SU-DHL-6 (cell line): Measurements from ENCODE around the gene DCAF17.

Experiments
- H2AFZ ChIP-seq: fragments of 200-600 bp; sonication (generic); 2 replicates; pipeline ENCODE4 v1.6.1; 2014; ENCODE audit warnings: low read depth, mild to moderate bottlenecking, moderate library complexity, mixed read lengths, antibody characterized with exemption, low read length; ENCODE audit not compliant: severe bottlenecking
- H3F3A ChIP-seq: fragments of 200-600 bp; shearing (Covaris generic); 2 replicates; pipeline ENCODE4 v1.6.0; 2016; ENCODE audit warnings: antibody characterized with exemption, mild to moderate bottlenecking; ENCODE audit not compliant: insufficient read depth
- H3K27ac ChIP-seq: fragments of 200-600 bp; sonication (generic); 2 replicates; pipeline ENCODE4 v1.5.1; 2016; ENCODE audit warnings: low read depth, mild to moderate bottlenecking, low read length, moderate library complexity, mixed read lengths
- H3K27me3 ChIP-seq: fragments of 200-600 bp; sonication (generic), shearing (Covaris generic); 2 replicates; pipeline ENCODE4 v1.6.0; 2014; ENCODE audit warnings: mild to moderate bottlenecking, low read length
- H3K36me3 ChIP-seq: fragments of 200-600 bp; sonication (generic); 2 replicates; pipeline ENCODE4 v1.6.1; 2014; ENCODE audit warnings: mild to moderate bottlenecking, low read length, mixed read lengths
- H3K4me2 ChIP-seq: fragments of 300-600, 200-600 bp; shearing (Covaris generic), sonication (generic); 2 replicates; pipeline ENCODE4 v1.6.0; 2014; ENCODE audit warnings: low read length, low read depth, mild to moderate bottlenecking; ENCODE audit not compliant: poor library complexity, severe bottlenecking
- H3K4me3 ChIP-seq: fragments of 200-600 bp; sonication (generic); 2 replicates; pipeline ENCODE4 v1.5.1; 2014; ENCODE audit warnings: antibody characterized with exemption, low read length, mild to moderate bottlenecking, mixed read lengths; ENCODE audit not compliant: insufficient read depth, poor library complexity, severe bottlenecking
- H3K79me2 ChIP-seq: fragments of 200-600 bp; sonication (generic); 2 replicates; pipeline ENCODE4 v1.6.1; 2014; ENCODE audit warnings: mild to moderate bottlenecking, low read length, moderate library complexity; ENCODE audit not compliant: insufficient read depth
- H3K9ac ChIP-seq: fragments of 200-600 bp; sonication (generic); 2 replicates; pipeline ENCODE4 v1.7.0; 2014; ENCODE audit warnings: mild to moderate bottlenecking, low read length
- H3K9me2 ChIP-seq: fragments of 200-600 bp; sonication (generic); replicated peaks from 2 replicates; pipeline ENCODE4 v1.6.1; 2014; ENCODE audit warnings: low read length; ENCODE audit not compliant: insufficient read depth
- H3K9me3 ChIP-seq: fragments of 200-600 bp; sonication (generic); 2 replicates; pipeline ENCODE4 v1.6.1; 2014; ENCODE audit warnings: low read length, mixed read lengths; ENCODE audit not compliant: insufficient read depth
- H4K20me1 ChIP-seq: fragments of 200-600 bp; sonication (generic); 2 replicates; pipeline ENCODE4 v1.6.1; 2014; ENCODE audit warnings: low read depth, mild to moderate bottlenecking, antibody characterized with exemption, low read length, moderate library complexity, mixed read lengths
- EZH2phosphoT487 ChIP-seq: fragments of 200-600 bp; sonication (generic), shearing (Covaris generic); conservative IDR thresholded peaks from 2 replicates; pipeline ENCODE4 v1.6.1; 2018; ENCODE audit warnings: mild to moderate bottlenecking, antibody characterized with exemption, low read length, moderate library complexity, mixed read lengths
- TF ChIP-seq, protein P1 (sequence below): fragments of 200-600 bp; sonication (generic); IDR thresholded peaks from one replicate; pipeline ENCODE4 v1.5.1; 2017; ENCODE audit warnings: antibody characterized with exemption, mild to moderate bottlenecking, low read length, moderate library complexity; ENCODE audit not compliant: insufficient read depth, poor library complexity, severe bottlenecking

Gene DCAF17

DNA sequence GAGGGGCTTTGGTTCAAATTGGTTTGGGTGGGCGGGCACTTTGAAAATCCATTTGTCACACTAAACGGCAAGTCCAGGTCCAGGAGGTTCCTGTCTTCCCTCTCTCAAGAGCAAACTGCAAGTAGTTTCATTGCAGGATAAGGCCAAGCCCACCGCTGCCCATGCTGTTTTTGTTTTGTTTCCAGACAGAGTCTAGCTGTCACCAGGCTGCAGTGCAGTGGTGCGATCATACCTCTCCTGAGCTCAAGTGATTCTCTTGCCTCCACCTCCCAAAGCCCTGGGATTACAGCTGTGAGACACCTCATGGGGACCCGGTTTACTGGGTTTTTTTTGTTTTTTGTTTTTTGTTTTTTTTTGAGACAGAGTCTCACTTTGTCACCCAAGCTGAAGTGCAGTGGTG, 86.4 kb downstream of the DCAF17 start:
- Histone ChIP-seq H3K79me2 (no peaks in the 10 kb centered on the region), H3K27me3 (no peaks in the 10 kb centered on the region), H3K4me3 (no peak overlapping the region), H3K36me3 (no peaks in the 10 kb centered on the region), H3K9me2 (no peaks in the 10 kb centered on the region), H3K27ac (no peak overlapping the region), H2AFZ (no peak overlapping the region), H3K9me3 (no peaks in the 10 kb centered on the region), H3K9ac (no peak overlapping the region), H3F3A (no peaks in the 10 kb centered on the region), H3K4me2 (no peak overlapping the region), H4K20me1 (no peaks in the 10 kb centered on the region)
- no peak for TF ChIP-seq EZH2phosphoT487
- TF ChIP-seq, protein P1, sequence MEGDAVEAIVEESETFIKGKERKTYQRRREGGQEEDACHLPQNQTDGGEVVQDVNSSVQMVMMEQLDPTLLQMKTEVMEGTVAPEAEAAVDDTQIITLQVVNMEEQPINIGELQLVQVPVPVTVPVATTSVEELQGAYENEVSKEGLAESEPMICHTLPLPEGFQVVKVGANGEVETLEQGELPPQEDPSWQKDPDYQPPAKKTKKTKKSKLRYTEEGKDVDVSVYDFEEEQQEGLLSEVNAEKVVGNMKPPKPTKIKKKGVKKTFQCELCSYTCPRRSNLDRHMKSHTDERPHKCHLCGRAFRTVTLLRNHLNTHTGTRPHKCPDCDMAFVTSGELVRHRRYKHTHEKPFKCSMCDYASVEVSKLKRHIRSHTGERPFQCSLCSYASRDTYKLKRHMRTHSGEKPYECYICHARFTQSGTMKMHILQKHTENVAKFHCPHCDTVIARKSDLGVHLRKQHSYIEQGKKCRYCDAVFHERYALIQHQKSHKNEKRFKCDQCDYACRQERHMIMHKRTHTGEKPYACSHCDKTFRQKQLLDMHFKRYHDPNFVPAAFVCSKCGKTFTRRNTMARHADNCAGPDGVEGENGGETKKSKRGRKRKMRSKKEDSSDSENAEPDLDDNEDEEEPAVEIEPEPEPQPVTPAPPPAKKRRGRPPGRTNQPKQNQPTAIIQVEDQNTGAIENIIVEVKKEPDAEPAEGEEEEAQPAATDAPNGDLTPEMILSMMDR: no peak

GRCh38 chr2:171521361-171522051, 87.5 kb downstream of the DCAF17 start:
- no peaks in the 10 kb centered on the region for H3K9me3 ChIP-seq
- H3K27ac ChIP-seq: no peak overlapping the region
- no peaks in the 10 kb centered on the region for H3K79me2 ChIP-seq
- no peak overlapping the region for H3K9ac ChIP-seq
- no peak overlapping the region for H3K4me3 ChIP-seq
- H3K9me2 ChIP-seq: no peaks in the 10 kb centered on the region
- no peaks in the 10 kb centered on the region for H4K20me1 ChIP-seq
- TF ChIP-seq EZH2phosphoT487: no peak
- TF ChIP-seq, protein P1: no peak
- no peak overlapping the region for H2AFZ ChIP-seq
- H3F3A ChIP-seq: no peaks in the 10 kb centered on the region
- H3K4me2 ChIP-seq: peak overlapping the region; percentile 38
- no peaks in the 10 kb centered on the region for H3K27me3 ChIP-seq
- no peaks in the 10 kb centered on the region for H3K36me3 ChIP-seq

GRCh38 chr2:171522052-171522787, 88.2 kb downstream of the DCAF17 start, which contains the start of gene CYBRD1:
Gene CYBRD1, plus strand, starts transcription at chr2:171522474. Its CDS starts 72 bp downstream, at chr2:171522546.
- Histone ChIP-seq H3K4me2 (peak within 1 kb of the TSS; percentile 38), H2AFZ (no peak within 1 kb of the TSS)

More at GRCh38 chr2:171522052-171522787, 88.2 kb downstream of the DCAF17 start, which contains the start of gene CYBRD1:
- Histone ChIP-seq H3K27ac (no peak within 1 kb of the TSS), H3K9me2 (no peaks in the 10 kb centered on the region), H3K4me3 (no peak within 1 kb of the TSS), H3K36me3 (no peaks in the 10 kb centered on the region), H3K9ac (no peak within 1 kb of the TSS), H3K79me2 (no peaks in the 10 kb centered on the region), H3K9me3 (no peaks in the 10 kb centered on the region), H3F3A (no peaks in the 10 kb centered on the region), H3K27me3 (no peaks in the 10 kb centered on the region), H4K20me1 (no peaks in the 10 kb centered on the region)
- TF ChIP-seq, protein P1: no peak
- TF ChIP-seq EZH2phosphoT487: no peak; the same call in 1 of the 2 replicates
